GM23248 (cell line): Measurements from ENCODE around the gene CSNK2A1. TPM values are rescaled to one million over a fixed set of nuclear protein-coding genes. Genes with fewer than 3 reads are reported as not detected.
"Not testable (repeated sequence)": the region's sequence is repeated elsewhere in the genome, so short reads cannot be mapped to it uniquely, and the experiment has no call there.

ENCODE experiments used
- DNase-seq: peaks from one replicate; pipeline ENCODE4 v3.0.0-alpha.2; 2015
- H2AFZ ChIP-seq: fragments of 200-600 bp; sonication (generic); 2 replicates; pipeline ENCODE4 v1.6.1; 2016; ENCODE audit warnings: antibody characterized with exemption
- H3F3A ChIP-seq: fragments of 200-600 bp; sonication (generic); 2 replicates; pipeline ENCODE4 v1.6.1; 2016; ENCODE audit warnings: mild to moderate bottlenecking, antibody characterized with exemption, mixed run types; ENCODE audit not compliant: insufficient read depth
- H3K27ac ChIP-seq: fragments of 200-600 bp; sonication (generic); 2 replicates; pipeline ENCODE4 v1.5.1; 2016; ENCODE audit warnings: mild to moderate bottlenecking
- H3K27me3 ChIP-seq: fragments of 200-600 bp; sonication (generic); replicated peaks from 2 replicates; pipeline ENCODE4 v1.6.1; 2016; ENCODE audit warnings: mild to moderate bottlenecking; ENCODE audit not compliant: insufficient read depth
- H3K36me3 ChIP-seq: fragments of 200-600 bp; sonication (generic); 2 replicates; pipeline ENCODE4 v1.6.1; 2016; ENCODE audit warnings: low read depth, mild to moderate bottlenecking
- H3K4me1 ChIP-seq: fragments of 200-600 bp; sonication (generic); 2 replicates; pipeline ENCODE4 v1.6.1; 2016; ENCODE audit warnings: mild to moderate bottlenecking; ENCODE audit not compliant: insufficient read depth
- H3K4me2 ChIP-seq: fragments of 200-600 bp; sonication (generic); one replicate; pipeline ENCODE4 v1.6.1; 2016; ENCODE audit warnings: mild to moderate bottlenecking; ENCODE audit not compliant: unreplicated experiment
- H3K4me3 ChIP-seq: fragments of 200-600 bp; sonication (generic); 2 replicates; pipeline ENCODE4 v1.5.1; 2016; ENCODE audit warnings: mild to moderate bottlenecking
- H3K79me2 ChIP-seq: fragments of 200-600 bp; sonication (generic); 2 replicates; pipeline ENCODE4 v1.6.1; 2016; ENCODE audit warnings: mild to moderate bottlenecking; ENCODE audit not compliant: insufficient read depth
- H3K9ac ChIP-seq: fragments of 200-600 bp; sonication (generic); 2 replicates; pipeline ENCODE4 v1.6.1; 2016; ENCODE audit warnings: mild to moderate bottlenecking
- H3K9me2 ChIP-seq: fragments of 200-600 bp; sonication (generic); 2 replicates; pipeline ENCODE4 v1.6.1; 2016; ENCODE audit warnings: mixed run types, mild to moderate bottlenecking, moderate library complexity; ENCODE audit not compliant: insufficient read depth
- H3K9me3 ChIP-seq: fragments of 200-600 bp; sonication (generic); one replicate; pipeline ENCODE4 v1.6.1; 2017; ENCODE audit warnings: low read depth
- H4K20me1 ChIP-seq: fragments of 200-600 bp; sonication (generic); 2 replicates; pipeline ENCODE4 v1.6.0; 2016; ENCODE audit not compliant: insufficient read depth
- EZH2 ChIP-seq: fragments of 200-600 bp; sonication (generic); IDR thresholded peaks from 2 replicates; pipeline ENCODE4 v1.6.1; 2018; ENCODE audit warnings: antibody characterized with exemption, mild to moderate bottlenecking; ENCODE audit not compliant: insufficient read depth, poor library complexity, severe bottlenecking
- EZH2phosphoT487 ChIP-seq: fragments of 200-600 bp; sonication (generic); IDR thresholded peaks from 2 replicates; pipeline ENCODE4 v1.6.1; 2018; ENCODE audit warnings: antibody characterized with exemption, moderate library complexity, mild to moderate bottlenecking, low read depth; ENCODE audit not compliant: insufficient read depth
- WGBS, 2 experiments: methylation state at CpG; one replicate each; pipeline ENCODE4 v1.1.6; 2015 to 2017; ENCODE audit warnings: low lambda C conversion rate in 2 of 2, low coverage in 1 of 2; ENCODE audit errors: missing lambda C conversion rate in 2 of 2; 5-methylcytosine and 5-hydroxymethylcytosine counted together
- in situ Hi-C: fragments of 300-500 bp; cut with MboI; formaldehyde crosslinking; loops from 2 replicates; pipeline ENCODE4 v1.15.0; 2020
- polyA plus RNA-seq: library from polyadenylated mRNA; unstranded; fragments of >200 nt; fragmentation: Nextera tagmentation; extraction: Ambion mirVana; gene quantifications from 2 replicates; pipeline ENCODE4 v1.2.1, GENCODE V29; 2016
- total RNA-seq: library from RNA; depleted of rRNA; stranded (reverse); fragments of >200 nt; shearing (Covaris generic); gene quantifications from 2 replicates; pipeline ENCODE4 v1.2.3, GENCODE V29; 2014

Gene CSNK2A1
- total and polyA plus RNA-seq, 2 experiments from 2014 or later: 69.0 to 98.8 TPM

- in situ Hi-C loops: loop anchor here (5.0 kb wide), 1 partner anchor 127 kb away; no protein-coding TSS in a partner anchor
- H3K36me3 ChIP-seq: peaks cover 41% of the 10 kb centered on the region
- WGBS, 2 experiments: 60 to 77% methylated on average over 2 of the region's 2 CpGs
- H2AFZ ChIP-seq: no peak overlapping the region
- TF ChIP-seq EZH2phosphoT487: no peak
- no peak for TF ChIP-seq EZH2
- no peak for DNase-seq
- H3K9ac ChIP-seq: no peak overlapping the region
- H4K20me1 ChIP-seq: no peaks in the 10 kb centered on the region
- peaks cover 44% of the 10 kb centered on the region for H3F3A ChIP-seq
- no peaks in the 10 kb centered on the region for H3K79me2 ChIP-seq
- H3K27me3 ChIP-seq: no peaks in the 10 kb centered on the region
- no peaks in the 10 kb centered on the region for H3K9me3 ChIP-seq
- no peaks in the 10 kb centered on the region for H3K9me2 ChIP-seq
- peaks cover 17% of the 10 kb centered on the region for H3K4me1 ChIP-seq
- H3K4me2 ChIP-seq: no peak overlapping the region
- H3K27ac ChIP-seq: no peak overlapping the region
- H3K4me3 ChIP-seq: no peak overlapping the region
Observed at GRCh38 chr20:479487-479886, 64.1 kb downstream of the CSNK2A1 start.

GRCh38 chr20:478949-479429 lies 64.6 kb downstream of the CSNK2A1 start:
- TF ChIP-seq EZH2: no peak
- TF ChIP-seq EZH2phosphoT487: no peak
- no peaks in the 10 kb centered on the region for H3K79me2 ChIP-seq
- H3K4me1 ChIP-seq: peaks cover 17% of the 10 kb centered on the region
- H2AFZ ChIP-seq: no peak overlapping the region
- WGBS, 2 experiments: 59 to 63% methylated on average over 3 of the region's 3 CpGs
- in situ Hi-C loops: loop anchor here (5.0 kb wide), 1 partner anchor 127 kb away; no protein-coding TSS in a partner anchor
- H3K9me2 ChIP-seq: no peaks in the 10 kb centered on the region
- H3K4me3 ChIP-seq: no peak overlapping the region
- DNase-seq: peak; percentile 74
- no peaks in the 10 kb centered on the region for H4K20me1 ChIP-seq
- H3K27ac ChIP-seq: peak overlapping the region; percentile 48
- H3K9me3 ChIP-seq: no peaks in the 10 kb centered on the region
- H3K36me3 ChIP-seq: peaks cover 36% of the 10 kb centered on the region
- H3K9ac ChIP-seq: 0 out of 2 replicates have a peak overlapping the region, but pooled peaks have one; percentile 42
- H3K27me3 ChIP-seq: no peaks in the 10 kb centered on the region
- H3K4me2 ChIP-seq: no peak overlapping the region
- peaks cover 44% of the 10 kb centered on the region for H3F3A ChIP-seq

- peak overlapping the region; percentile 42; the same call in 1 of the 2 replicates for H3K9ac ChIP-seq
- no peaks in the 10 kb centered on the region for H3K79me2 ChIP-seq
- H4K20me1 ChIP-seq: no peaks in the 10 kb centered on the region
- H3K4me1 ChIP-seq: peaks cover 17% of the 10 kb centered on the region
- peaks cover 44% of the 10 kb centered on the region for H3F3A ChIP-seq
- 77% methylated on average over 8 of the region's 8 CpGs for WGBS, 2 experiments
- TF ChIP-seq EZH2 (no peak), EZH2phosphoT487 (no peak)
- H3K27ac ChIP-seq: peak overlapping the region; percentile 48
- DNase-seq: peak; percentile 63
- no peak overlapping the region for H3K4me2 ChIP-seq
- H2AFZ ChIP-seq: no peak overlapping the region
- in situ Hi-C loops: loop anchor here (5.0 kb wide), 1 partner anchor 126 kb away; no protein-coding TSS in a partner anchor
- H3K27me3 ChIP-seq: no peaks in the 10 kb centered on the region
- no peak overlapping the region for H3K4me3 ChIP-seq
- H3K9me3 ChIP-seq: no peaks in the 10 kb centered on the region
- H3K36me3 ChIP-seq: peaks cover 30% of the 10 kb centered on the region
- H3K9me2 ChIP-seq: no peaks in the 10 kb centered on the region
Observed at GRCh38 chr20:478010-478948, 65.3 kb downstream of the CSNK2A1 start.

GRCh38 chr20:476561-477249 lies 66.9 kb downstream of the CSNK2A1 start:
- not testable (repeated sequence) for H3K9me2 ChIP-seq, H2AFZ ChIP-seq, H3K79me2 ChIP-seq, H3K9me3 ChIP-seq, H3K27me3 ChIP-seq, H3K4me2 ChIP-seq, H3K9ac ChIP-seq, H4K20me1 ChIP-seq, H3K4me3 ChIP-seq, DNase-seq
- in situ Hi-C loops: loop anchor here (5.0 kb wide), 1 partner anchor 124 kb away; no protein-coding TSS in a partner anchor
- 99 to 100% methylated on average over 6 of the region's 6 CpGs for WGBS, 2 experiments
- H3K36me3 ChIP-seq: peaks cover 18% of the 10 kb centered on the region; the same call in 1 of the 2 replicates
- peaks cover 37% of the 10 kb centered on the region for H3F3A ChIP-seq
- peaks cover 17% of the 10 kb centered on the region for H3K4me1 ChIP-seq
- H3K27ac ChIP-seq: peak overlapping the region; percentile 70
